ENCODE measurements around the gene STARD3. TPM values are rescaled to one million over a fixed set of nuclear protein-coding genes. Genes with fewer than 3 reads are reported as not detected.

Gene STARD3
- total and polyA plus RNA-seq, 9 of the 15 experiments (the other 6 are each of a cell fraction or from before 2014, with no cell fraction given), result 0.63 to 87.0 (median 46.0) TPM

GRCh38 chr17:39643271-39643670 lies 6.3 kb downstream of the STARD3 start:
- POLR2A ChIA-PET, result interaction anchor here (0.6 kb wide), 1 partner anchor 19 kb away, joined by 4 read pairs; no protein-coding TSS in a partner anchor
- no peak for ATAC-seq
- Histone ChIP-seq H3K27ac (ENCODE audit: extremely low read depth, low read depth, low read length) (no peak overlapping the region), H4K20me1 (replicated peaks; ENCODE audit: control insufficient read depth, insufficient read depth, low read length) (peaks cover 29% of the 10 kb centered on the region), H3K27me3 (ENCODE audit: control insufficient read depth in 2 of 2, insufficient read depth in 2 of 2, low read length in 2 of 2) (no peaks in the 10 kb centered on the region), H3K79me2 (ENCODE audit: control insufficient read depth, insufficient read depth, low read length) (peaks cover 83% of the 10 kb centered on the region), H3K4me1 (replicated peaks in 1 of 2; ENCODE audit: control insufficient read depth in 2 of 2, insufficient read depth in 2 of 2, low read length in 2 of 2) (peaks cover 61 to 67% of the 10 kb centered on the region in 2 experiments), H3K9ac (ENCODE audit: insufficient read depth in 1 of 2, low read depth in 2 of 2, low read length in 2 of 2) (peak overlapping the region in 1 of 2 experiments; percentile 3; a peak in 1 of 4 replicates), H3K36me3 (ENCODE audit: control insufficient read depth, insufficient read depth, low read length) (peaks cover 11% of the 10 kb centered on the region; the same call in 2 of the 3 replicates), H3K4me3 (no peak overlapping the region), H2AFZ (ENCODE audit: low read depth, low read length) (no peak overlapping the region), H3K9me1 (ENCODE audit: control insufficient read depth, insufficient read depth, low read length) (no peaks in the 10 kb centered on the region), H3K4me2 (ENCODE audit: insufficient read depth, low read length) (no peak overlapping the region), H3K9me3 (replicated peaks; ENCODE audit: control insufficient read depth, insufficient read depth, low read depth, low read length) (no peaks in the 10 kb centered on the region)
- intact Hi-C loops (cut with micrococcal nuclease), result no loop called here
- in situ Hi-C loops (cut with MboI), result no loop called here
- FAIRE-seq, result no peak
- CTCF ChIA-PET (ENCODE audit: low intra/inter-chr PET ratio), result no interaction called here
- WGBS (ENCODE audit: insufficient coverage, low coverage, missing lambda C conversion rate), result 63% methylated on average over 3 of the region's 4 CpGs
- no peak for DNase-seq (ENCODE audit: extremely low read depth in 1 of 4, low spot score in 3 of 4)
- BruUV-seq (replicated peaks), result no TSS peak
- no peak for TF ChIP-seq TRIM25 (IDR thresholded peaks at IDR 0.05; ENCODE audit: borderline replicate concordance)
- peak; percentile 55; the same call in 1 of the 2 replicates for TF ChIP-seq JUND (IDR thresholded peaks at IDR 0.05; ENCODE audit: borderline replicate concordance, low read depth, low read length)
- TF ChIP-seq JUND (tag; IDR thresholded peaks at IDR 0.05; ENCODE audit: borderline replicate concordance, low read depth, low read length), result 0 out of 3 replicates have a peak, but pooled peaks have one; percentile 27
- no peak for TF ChIP-seq AFF4 (CRISPR knock-in tag; IDR thresholded peaks at IDR 0.05)
- TF ChIP-seq THAP12 (CRISPR knock-in tag; IDR thresholded peaks at IDR 0.05), result no peak
- TF ChIP-seq ZC3H4 (CRISPR knock-in tag; IDR thresholded peaks at IDR 0.05; ENCODE audit: borderline replicate concordance), result no peak
- TF ChIP-seq ATF3 (IDR thresholded peaks at IDR 0.05), result peak; percentile 62
- no peak for TF ChIP-seq ATF3 (CRISPR knock-in tag; conservative IDR thresholded peaks at IDR 0.05)
- no peak for TF ChIP-seq ZBTB2 (IDR thresholded peaks at IDR 0.05)
- TF ChIP-seq FOSL1 (tag; conservative IDR thresholded peaks at IDR 0.05), result 0 out of 2 replicates have a peak, but pooled peaks have one; percentile 31
- TF ChIP-seq L3MBTL2 (IDR thresholded peaks at IDR 0.05), result no peak
- no peak for TF ChIP-seq SUPT5H (IDR thresholded peaks at IDR 0.05)
- TF ChIP-seq GATAD2A (IDR thresholded peaks at IDR 0.05), result no peak
